OCI-LY7 (cell line): ENCODE data around the gene SBF2.

Experiments
- EZH2phosphoT487 ChIP-seq: fragments of 200-600 bp; sonication (generic); IDR thresholded peaks from 2 replicates; pipeline ENCODE4 v1.6.1; 2018; ENCODE audit warnings: low read depth, borderline replicate concordance, mild to moderate bottlenecking, mixed run types, antibody characterized with exemption, low read length, moderate library complexity, mixed read lengths
- TF ChIP-seq, protein P1 (sequence below): fragments of 200-600 bp; sonication (generic); conservative IDR thresholded peaks from 2 replicates; pipeline ENCODE4 v1.5.1; 2014; ENCODE audit warnings: mild to moderate bottlenecking, antibody characterized with exemption, low read length, moderate library complexity, mixed read lengths

DNA sequence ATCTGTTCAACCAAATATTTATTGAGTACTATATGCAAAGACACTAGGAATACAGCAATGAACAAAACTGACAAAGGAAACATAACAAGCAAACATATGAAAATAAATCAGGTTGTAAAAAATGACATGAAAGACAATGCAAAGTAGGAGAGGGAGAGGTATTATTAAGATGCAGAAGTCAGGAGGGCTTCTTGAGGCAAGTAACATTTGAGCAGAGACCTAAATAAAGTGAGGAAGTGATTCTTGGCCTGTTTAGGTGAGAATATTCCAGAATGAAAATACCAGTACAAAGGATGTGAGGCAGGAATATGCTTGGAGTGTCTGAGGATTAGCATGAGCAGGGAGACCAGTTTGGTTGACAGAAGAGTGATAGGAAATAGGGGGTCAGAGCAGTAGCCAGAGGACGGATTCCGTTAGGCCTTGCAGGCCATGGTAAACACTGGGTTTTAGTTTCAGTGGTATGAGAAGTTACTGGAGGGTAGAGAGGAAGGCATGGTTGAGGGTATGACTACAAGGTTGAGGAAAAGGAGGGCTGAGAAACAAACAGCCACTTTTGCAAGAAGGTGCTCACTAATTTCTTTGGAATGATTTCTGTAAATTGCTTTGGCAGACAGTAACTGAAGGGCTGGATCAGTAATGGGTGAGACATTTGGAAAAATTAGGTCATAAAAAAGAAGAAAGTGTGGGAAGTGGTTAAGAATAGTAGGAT, 438.3 kb downstream of the SBF2 start:
- TF ChIP-seq, protein P1, sequence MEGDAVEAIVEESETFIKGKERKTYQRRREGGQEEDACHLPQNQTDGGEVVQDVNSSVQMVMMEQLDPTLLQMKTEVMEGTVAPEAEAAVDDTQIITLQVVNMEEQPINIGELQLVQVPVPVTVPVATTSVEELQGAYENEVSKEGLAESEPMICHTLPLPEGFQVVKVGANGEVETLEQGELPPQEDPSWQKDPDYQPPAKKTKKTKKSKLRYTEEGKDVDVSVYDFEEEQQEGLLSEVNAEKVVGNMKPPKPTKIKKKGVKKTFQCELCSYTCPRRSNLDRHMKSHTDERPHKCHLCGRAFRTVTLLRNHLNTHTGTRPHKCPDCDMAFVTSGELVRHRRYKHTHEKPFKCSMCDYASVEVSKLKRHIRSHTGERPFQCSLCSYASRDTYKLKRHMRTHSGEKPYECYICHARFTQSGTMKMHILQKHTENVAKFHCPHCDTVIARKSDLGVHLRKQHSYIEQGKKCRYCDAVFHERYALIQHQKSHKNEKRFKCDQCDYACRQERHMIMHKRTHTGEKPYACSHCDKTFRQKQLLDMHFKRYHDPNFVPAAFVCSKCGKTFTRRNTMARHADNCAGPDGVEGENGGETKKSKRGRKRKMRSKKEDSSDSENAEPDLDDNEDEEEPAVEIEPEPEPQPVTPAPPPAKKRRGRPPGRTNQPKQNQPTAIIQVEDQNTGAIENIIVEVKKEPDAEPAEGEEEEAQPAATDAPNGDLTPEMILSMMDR: no peak
- no peak for TF ChIP-seq EZH2phosphoT487
